ENCODE results near the gene TRAT1.

DNA sequence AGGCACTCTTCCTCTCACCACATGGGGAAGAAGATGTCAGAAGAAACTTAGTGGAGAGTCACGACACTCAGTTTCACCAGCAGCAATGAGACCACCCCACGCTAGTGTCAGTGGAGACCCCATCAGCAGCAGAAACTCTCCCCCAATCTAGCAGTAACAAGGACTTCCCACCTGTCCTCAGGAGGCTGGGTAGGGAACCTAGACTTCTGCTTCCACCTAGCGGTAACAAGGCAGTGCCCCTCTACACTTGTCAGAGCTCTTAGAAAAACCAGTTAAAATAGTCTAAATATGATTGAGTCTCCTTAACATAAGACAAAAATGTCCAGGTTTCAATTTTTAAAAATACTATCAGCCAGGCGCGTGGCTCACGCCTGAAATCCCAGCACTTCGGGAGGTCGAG is 57.3 kb downstream of the TRAT1 start:
- TF ChIP-seq, protein P1, sequence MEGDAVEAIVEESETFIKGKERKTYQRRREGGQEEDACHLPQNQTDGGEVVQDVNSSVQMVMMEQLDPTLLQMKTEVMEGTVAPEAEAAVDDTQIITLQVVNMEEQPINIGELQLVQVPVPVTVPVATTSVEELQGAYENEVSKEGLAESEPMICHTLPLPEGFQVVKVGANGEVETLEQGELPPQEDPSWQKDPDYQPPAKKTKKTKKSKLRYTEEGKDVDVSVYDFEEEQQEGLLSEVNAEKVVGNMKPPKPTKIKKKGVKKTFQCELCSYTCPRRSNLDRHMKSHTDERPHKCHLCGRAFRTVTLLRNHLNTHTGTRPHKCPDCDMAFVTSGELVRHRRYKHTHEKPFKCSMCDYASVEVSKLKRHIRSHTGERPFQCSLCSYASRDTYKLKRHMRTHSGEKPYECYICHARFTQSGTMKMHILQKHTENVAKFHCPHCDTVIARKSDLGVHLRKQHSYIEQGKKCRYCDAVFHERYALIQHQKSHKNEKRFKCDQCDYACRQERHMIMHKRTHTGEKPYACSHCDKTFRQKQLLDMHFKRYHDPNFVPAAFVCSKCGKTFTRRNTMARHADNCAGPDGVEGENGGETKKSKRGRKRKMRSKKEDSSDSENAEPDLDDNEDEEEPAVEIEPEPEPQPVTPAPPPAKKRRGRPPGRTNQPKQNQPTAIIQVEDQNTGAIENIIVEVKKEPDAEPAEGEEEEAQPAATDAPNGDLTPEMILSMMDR (IDR thresholded peaks at IDR 0.05): no peak
- TF ChIP-seq EZH2 (IDR thresholded peaks at IDR 0.05; ENCODE audit: borderline replicate concordance, insufficient read depth, low read depth, low read length, poor library complexity, severe bottlenecking): no peak
